GM18520 (cell line): ENCODE measurements around the gene TSPEAR.

Source experiments
- ATAC-seq: cut with Tn5 transposase; IDR thresholded peaks from one replicate; pipeline ENCODE4 v1.9.1; 2021; ENCODE audit not compliant: unreplicated experiment

TSPEAR gene

GRCh38 chr21:44522753-44523204 is 188.6 kb downstream of the TSPEAR start:
- no peak for ATAC-seq

GRCh38 chr21:44521928-44522752 is 189.2 kb downstream of the TSPEAR start:
- ATAC-seq: no peak

GRCh38 chr21:44521301-44521927 is 190.0 kb downstream of the TSPEAR start:
- ATAC-seq: no peak

- no peak for ATAC-seq
Observed at GRCh38 chr21:44520326-44521300, 190.8 kb downstream of the TSPEAR start.

- ATAC-seq: no peak
Observed at GRCh38 chr21:44519346-44520325, 191.7 kb downstream of the TSPEAR start.

GRCh38 chr21:44518686-44519085 is 192.7 kb downstream of the TSPEAR start:
- ATAC-seq: no peak

- ATAC-seq: no peak
Observed at GRCh38 chr21:44517175-44517899, 194.0 kb downstream of the TSPEAR start.

GRCh38 chr21:44516828-44517174 is 194.6 kb downstream of the TSPEAR start:
- no peak for ATAC-seq

GRCh38 chr21:44516342-44516741 is 195.0 kb downstream of the TSPEAR start:
- no peak for ATAC-seq

GRCh38 chr21:44515359-44516165 is 195.8 kb downstream of the TSPEAR start:
- no peak for ATAC-seq

- no peak for ATAC-seq
Observed at GRCh38 chr21:44514746-44515358, 196.5 kb downstream of the TSPEAR start.

- no peak for ATAC-seq
Observed at GRCh38 chr21:44514218-44514520, 197.2 kb downstream of the TSPEAR start.

- no peak for ATAC-seq
Observed at GRCh38 chr21:44513389-44514217, 197.8 kb downstream of the TSPEAR start.

GRCh38 chr21:44512496-44513388 is 198.6 kb downstream of the TSPEAR start:
- ATAC-seq: no peak

- ATAC-seq: no peak
Observed at GRCh38 chr21:44511938-44512275, 199.5 kb downstream of the TSPEAR start.

- no peak for ATAC-seq
Observed at GRCh38 chr21:44511219-44511937, 200.0 kb downstream of the TSPEAR start.
